ENCODE results near the gene UNC13D.

Gene UNC13D

DNA sequence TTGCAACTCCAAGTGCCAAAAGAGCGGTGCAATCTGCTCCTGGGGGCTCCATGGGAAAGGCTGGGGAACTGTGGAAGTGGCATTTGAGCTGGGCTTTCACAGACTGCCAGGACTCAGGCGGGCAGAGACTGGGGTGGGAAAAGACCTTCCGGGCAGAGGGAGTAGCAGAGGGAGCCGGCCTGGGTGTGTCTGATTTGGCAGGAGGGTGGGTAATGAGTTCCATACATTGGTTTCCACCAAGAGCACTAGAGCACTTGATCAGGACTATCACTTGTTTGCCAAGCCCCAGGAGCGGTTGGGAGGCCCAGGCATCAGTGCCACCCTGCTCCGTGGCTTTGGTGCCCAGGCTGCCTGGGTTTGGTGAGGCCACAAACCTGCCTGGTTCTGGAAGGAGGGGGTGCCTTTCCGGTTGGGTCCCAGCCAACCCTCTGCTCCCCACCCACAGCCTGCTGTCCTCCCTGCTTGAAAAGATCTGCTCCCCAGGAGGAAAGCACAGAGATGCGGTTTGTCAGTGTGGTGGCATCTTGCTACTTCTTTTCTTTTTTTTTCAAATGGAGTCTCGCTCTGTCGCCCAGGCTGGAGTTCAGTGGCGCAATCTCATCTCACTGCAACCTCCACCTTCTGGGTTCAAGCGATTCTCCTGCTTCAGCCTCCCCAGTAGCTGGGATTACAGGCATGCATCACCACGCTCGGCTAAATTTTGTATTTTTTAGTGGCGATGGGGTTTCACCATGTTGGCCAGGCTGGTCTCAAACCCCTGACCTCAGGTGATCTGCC lies 37.7 kb upstream of the UNC13D start:
- no peaks in the 10 kb centered on the region for H3K36me3 ChIP-seq (ENCODE audit: low read depth)
- H3K27me3 ChIP-seq (ENCODE audit: insufficient read depth, poor library complexity, severe bottlenecking) = no peaks in the 10 kb centered on the region
- H3K4me1 ChIP-seq (ENCODE audit: insufficient read depth, poor library complexity, severe bottlenecking) = peaks cover under 1% of the 10 kb centered on the region
- DNase-seq (ENCODE audit: low spot score) (no peak), ATAC-seq (ENCODE audit: low read depth) (no peak)
- H3K9me3 ChIP-seq (ENCODE audit: severe bottlenecking) = no peaks in the 10 kb centered on the region
- H3K4me3 ChIP-seq (ENCODE audit: severe bottlenecking) = no peak overlapping the region
- TF ChIP-seq, protein P1, sequence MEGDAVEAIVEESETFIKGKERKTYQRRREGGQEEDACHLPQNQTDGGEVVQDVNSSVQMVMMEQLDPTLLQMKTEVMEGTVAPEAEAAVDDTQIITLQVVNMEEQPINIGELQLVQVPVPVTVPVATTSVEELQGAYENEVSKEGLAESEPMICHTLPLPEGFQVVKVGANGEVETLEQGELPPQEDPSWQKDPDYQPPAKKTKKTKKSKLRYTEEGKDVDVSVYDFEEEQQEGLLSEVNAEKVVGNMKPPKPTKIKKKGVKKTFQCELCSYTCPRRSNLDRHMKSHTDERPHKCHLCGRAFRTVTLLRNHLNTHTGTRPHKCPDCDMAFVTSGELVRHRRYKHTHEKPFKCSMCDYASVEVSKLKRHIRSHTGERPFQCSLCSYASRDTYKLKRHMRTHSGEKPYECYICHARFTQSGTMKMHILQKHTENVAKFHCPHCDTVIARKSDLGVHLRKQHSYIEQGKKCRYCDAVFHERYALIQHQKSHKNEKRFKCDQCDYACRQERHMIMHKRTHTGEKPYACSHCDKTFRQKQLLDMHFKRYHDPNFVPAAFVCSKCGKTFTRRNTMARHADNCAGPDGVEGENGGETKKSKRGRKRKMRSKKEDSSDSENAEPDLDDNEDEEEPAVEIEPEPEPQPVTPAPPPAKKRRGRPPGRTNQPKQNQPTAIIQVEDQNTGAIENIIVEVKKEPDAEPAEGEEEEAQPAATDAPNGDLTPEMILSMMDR (IDR thresholded peaks at IDR 0.05; ENCODE audit: poor library complexity, severe bottlenecking) = no peak
- no peak overlapping the region for H3K27ac ChIP-seq (ENCODE audit: poor library complexity, severe bottlenecking)

DNA sequence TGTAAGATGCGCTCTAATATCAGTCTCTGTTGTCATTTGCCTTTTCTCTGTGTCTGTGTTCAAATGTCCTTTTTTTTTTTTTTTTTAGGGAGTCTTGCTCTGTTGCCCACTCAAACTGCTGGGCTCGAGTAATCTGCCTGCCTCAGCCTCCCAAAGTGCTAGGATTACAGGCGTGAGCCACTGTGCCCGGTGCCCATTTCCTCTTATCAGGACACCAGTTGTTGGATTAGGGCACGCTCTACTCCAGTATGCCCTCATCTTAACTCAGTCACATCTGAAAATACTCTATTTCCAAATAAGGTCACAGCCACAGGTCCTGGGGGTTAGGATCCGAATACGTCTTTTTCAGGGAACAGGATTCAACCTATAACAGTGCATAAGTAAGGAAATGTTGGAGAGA lies 36.1 kb upstream of the UNC13D start:
- Histone ChIP-seq H3K36me3 (ENCODE audit: low read depth) (peaks cover 4% of the 10 kb centered on the region; the same call in 1 of the 2 replicates), H3K4me3 (ENCODE audit: severe bottlenecking) (no peak overlapping the region), H3K27me3 (ENCODE audit: insufficient read depth, poor library complexity, severe bottlenecking) (no peaks in the 10 kb centered on the region), H3K9me3 (ENCODE audit: severe bottlenecking) (no peaks in the 10 kb centered on the region), H3K4me1 (ENCODE audit: insufficient read depth, poor library complexity, severe bottlenecking) (peaks cover 15% of the 10 kb centered on the region), H3K27ac (ENCODE audit: poor library complexity, severe bottlenecking) (no peak overlapping the region)
- TF ChIP-seq, protein P1 (IDR thresholded peaks at IDR 0.05; ENCODE audit: poor library complexity, severe bottlenecking) = no peak
- DNase-seq (ENCODE audit: low spot score) (no peak), ATAC-seq (ENCODE audit: low read depth) (no peak)

DNA sequence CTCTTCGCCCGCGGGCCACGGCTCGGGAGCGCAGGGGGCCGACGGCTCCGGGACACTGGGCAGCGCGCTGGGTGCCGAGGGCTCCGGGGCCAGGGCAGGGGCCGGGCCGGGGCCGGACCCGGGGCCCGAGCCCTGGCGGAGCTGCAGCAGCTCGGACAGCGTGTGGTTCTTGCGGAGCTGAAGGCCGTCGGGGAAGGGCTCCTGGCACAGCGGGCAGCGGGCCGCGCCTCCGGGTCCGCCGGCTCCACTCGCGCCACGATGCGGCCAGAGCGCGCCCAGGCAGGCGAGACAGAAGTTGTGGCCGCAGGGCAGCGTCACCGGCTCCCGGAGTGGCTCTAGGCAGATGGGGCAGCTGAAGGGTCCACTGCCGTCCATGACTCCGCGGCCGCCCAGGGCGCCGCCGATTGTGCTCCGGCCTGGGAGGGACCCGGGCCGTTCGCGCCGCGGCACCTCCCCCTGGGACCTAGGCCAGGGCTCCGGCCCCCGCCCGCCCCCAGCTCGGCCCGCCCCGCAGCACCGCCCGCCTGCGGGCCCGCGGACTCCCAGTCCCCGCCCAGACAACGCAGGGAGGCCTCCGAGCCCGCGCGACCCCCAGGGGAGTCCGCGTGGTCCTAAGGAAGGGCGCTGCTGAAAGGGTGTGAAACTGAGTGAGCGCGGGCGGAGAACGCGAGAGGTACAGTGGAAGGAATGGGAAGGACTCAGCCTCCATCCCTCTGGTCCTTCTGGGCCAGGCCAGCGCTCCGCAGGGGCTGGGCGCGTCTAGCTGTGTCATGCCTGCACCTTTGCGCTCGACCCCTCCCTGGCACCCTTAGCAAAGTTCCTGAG lies 34.2 kb upstream of the UNC13D start, which contains the start of gene TRIM47:
Gene TRIM47, minus strand, starts transcription at position 408 of the 825 bp plus-strand sequence. Its CDS starts 33 bp downstream, at position 375.
- Histone ChIP-seq H3K9me3 (ENCODE audit: severe bottlenecking) (no peaks in the 10 kb centered on the region), H3K4me3 (ENCODE audit: severe bottlenecking) (peak within 1 kb of the TSS; percentile 49), H3K27me3 (ENCODE audit: insufficient read depth, poor library complexity, severe bottlenecking) (no peaks in the 10 kb centered on the region), H3K27ac (ENCODE audit: poor library complexity, severe bottlenecking) (peak within 1 kb of the TSS; percentile 96), H3K36me3 (ENCODE audit: low read depth) (peaks cover 18% of the 10 kb centered on the region), H3K4me1 (ENCODE audit: insufficient read depth, poor library complexity, severe bottlenecking) (peaks cover 18% of the 10 kb centered on the region)
- DNase-seq (ENCODE audit: low spot score) (peak; percentile 74), ATAC-seq (ENCODE audit: low read depth) (peak; percentile 35)
- TF ChIP-seq, protein P1 (IDR thresholded peaks at IDR 0.05; ENCODE audit: poor library complexity, severe bottlenecking) = peak; percentile 6

DNA sequence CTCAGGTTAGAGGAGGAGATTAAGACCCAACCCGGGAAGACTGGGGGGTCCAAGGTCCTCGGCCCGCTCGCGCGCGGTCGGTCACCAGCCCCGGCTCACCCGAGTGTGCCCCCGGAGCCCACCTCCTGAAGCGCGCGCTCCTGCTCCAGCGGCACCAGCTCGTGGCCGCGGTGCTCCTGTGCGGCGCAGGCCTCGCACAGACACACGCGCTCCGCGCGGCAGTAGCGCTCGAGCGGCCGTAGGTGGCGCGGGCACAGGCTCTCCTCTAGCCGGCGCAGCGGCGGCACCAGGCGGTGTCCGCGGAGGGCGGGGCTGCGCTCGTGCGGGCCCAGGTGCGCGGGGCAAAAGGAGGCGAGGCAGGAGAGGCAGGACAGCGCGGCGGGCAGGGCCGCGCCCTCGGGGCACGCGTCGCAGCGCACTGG lies 33.6 kb upstream of the UNC13D start:
- ATAC-seq (ENCODE audit: low read depth) (peak; percentile 50), DNase-seq (ENCODE audit: low spot score) (peak; percentile 84)
- H3K4me3 ChIP-seq (ENCODE audit: severe bottlenecking) = peak overlapping the region; percentile 49
- TF ChIP-seq, protein P1 (IDR thresholded peaks at IDR 0.05; ENCODE audit: poor library complexity, severe bottlenecking) = peak; percentile 56
- peak overlapping the region; percentile 96 for H3K27ac ChIP-seq (ENCODE audit: poor library complexity, severe bottlenecking)
- H3K27me3 ChIP-seq (ENCODE audit: insufficient read depth, poor library complexity, severe bottlenecking) = no peaks in the 10 kb centered on the region
- H3K9me3 ChIP-seq (ENCODE audit: severe bottlenecking) = no peaks in the 10 kb centered on the region
- peaks cover 23% of the 10 kb centered on the region for H3K4me1 ChIP-seq (ENCODE audit: insufficient read depth, poor library complexity, severe bottlenecking)
- H3K36me3 ChIP-seq (ENCODE audit: low read depth) = peaks cover 18% of the 10 kb centered on the region
